HCT116 (cell line): ENCODE measurements around the gene ZP3. TPM values are rescaled to one million over a fixed set of nuclear protein-coding genes. Genes with fewer than 3 reads are reported as not detected.

Source experiments
- ATAC-seq: fragments of 200-7000 bp; cut with Tn5 transposase; 2 replicates; pipeline ENCODE4 v1.9.1; 2020; ENCODE audit warnings: mild to moderate bottlenecking, moderate library complexity
- BruUV-seq: library from RNA; stranded (reverse); fragments of 400-500 nt; replicated peaks from 2 replicates; lab custom pipeline; 2021; lab: Mats Ljungman, UMichigan
- CTCF ChIA-PET: fragments of 300-600 bp; sonication (Branson Sonifier 250); formaldehyde crosslinking; loops from one replicate; lab custom pipeline; 2021; ENCODE audit warnings: antibody characterized with exemption; lab: Charles Lee
- POLR2A ChIA-PET: fragments of 300-600, 350-600 bp; sonication (Branson Sonifier 250); formaldehyde crosslinking; loops from one replicate; lab custom pipeline; 2021; ENCODE audit warnings: antibody characterized with exemption; lab: Charles Lee
- RAD21 ChIA-PET, 2 experiments: fragments of 300-600 bp; sonication (Branson Sonifier 250); formaldehyde crosslinking; loops; one replicate each; lab custom pipeline; 2023; ENCODE audit warnings: low total read pairs in 2 of 2; ENCODE audit not compliant: uncharacterized antibody in 2 of 2, unreplicated experiment in 2 of 2, low non-redundant PET in 1 of 2; lab: Charles Lee
- DNase-seq: peaks from one replicate; pipeline ENCODE4 v3.0.0-alpha.2; 2010; ENCODE audit warnings: low read depth, low spot score
- H2AFZ ChIP-seq: fragments of 200-600 bp; shearing (Covaris generic), sonication (generic); 2 replicates; pipeline ENCODE4 v1.6.1; 2017; ENCODE audit warnings: low read depth, mixed run types, mixed read lengths, antibody characterized with exemption, low read length; ENCODE audit not compliant: poor library complexity, severe bottlenecking
- H3K27ac ChIP-seq: 2 replicates; pipeline ENCODE4 v1.5.1; 2012; ENCODE audit warnings: low read depth, low read length
- H3K27me3 ChIP-seq: fragments of 200-600 bp; sonication (generic); 2 replicates; pipeline ENCODE4 v1.6.1; 2016; ENCODE audit warnings: mixed run types, low read length, mixed read lengths; ENCODE audit not compliant: insufficient read depth
- H3K36me3 ChIP-seq, 2 experiments: fragments of 200-500 bp in 1 of 2; fragments of 200-600 bp in 1 of 2; sonication (Bioruptor generic) in 1 of 2; sonication (generic) in 1 of 2; 2 replicates each; pipeline versions ENCODE4 v1.5.1 to v1.6.1; 2014 to 2016; ENCODE audit warnings: low read length in 2 of 2, inconsistent platforms in 1 of 2, mixed read lengths in 1 of 2, mixed run types in 1 of 2; ENCODE audit not compliant: insufficient read depth in 2 of 2, control insufficient read depth in 1 of 2
- H3K4me1 ChIP-seq, 2 experiments: fragments of 200-600 bp in 1 of 2; sonication (generic) in 1 of 2; 2 replicates each; pipeline versions ENCODE4 v1.5.1 to v1.6.1; 2012 to 2017; ENCODE audit warnings: low read length in 2 of 2, inconsistent platforms in 1 of 2, mild to moderate bottlenecking in 1 of 2, mixed read lengths in 1 of 2, mixed run types in 1 of 2, moderate library complexity in 1 of 2; ENCODE audit not compliant: insufficient read depth in 2 of 2, control insufficient read depth in 1 of 2
- H3K4me2 ChIP-seq: fragments of 200-600 bp; sonication (generic); 2 replicates; pipeline ENCODE4 v1.6.1; 2017; ENCODE audit warnings: mixed run types, low read length, mixed read lengths
- H3K4me3 ChIP-seq, 2 experiments: fragments of 200-600 bp in 1 of 2; sonication (generic) in 1 of 2; replicated peaks in 1 of 2; 2 replicates each; pipeline ENCODE4 v1.5.1; 2011 to 2016; ENCODE audit warnings: low read length in 2 of 2, control low read depth in 1 of 2, low read depth in 1 of 2, mild to moderate bottlenecking in 1 of 2, mixed read lengths in 1 of 2, mixed run types in 1 of 2
- H3K79me2 ChIP-seq: fragments of 200-600 bp; sonication (generic); 2 replicates; pipeline ENCODE4 v1.6.1; 2017; ENCODE audit warnings: mild to moderate bottlenecking, mixed run types, low read length, moderate library complexity, mixed read lengths; ENCODE audit not compliant: insufficient read depth
- H3K9ac ChIP-seq: fragments of 200-600 bp; sonication (generic); 2 replicates; pipeline ENCODE4 v1.6.1; 2016; ENCODE audit warnings: low read length, mixed read lengths
- H3K9me2 ChIP-seq: fragments of 200-600 bp; sonication (generic), shearing (Covaris generic); 2 replicates; pipeline ENCODE4 v1.6.1; 2017; ENCODE audit warnings: mixed run types, mild to moderate bottlenecking, moderate library complexity; ENCODE audit not compliant: insufficient read depth
- H3K9me3 ChIP-seq, 2 experiments: fragments of 200-500 bp in 1 of 2; fragments of 200-600 bp in 1 of 2; sonication (Bioruptor generic) in 1 of 2; sonication (generic) in 1 of 2; 2 replicates each; pipeline ENCODE4 v1.6.1; 2014 to 2017; ENCODE audit warnings: low read length in 2 of 2, mixed read lengths in 2 of 2, inconsistent platforms in 1 of 2, low read depth in 1 of 2, mild to moderate bottlenecking in 1 of 2, mixed run types in 1 of 2, moderate library complexity in 1 of 2; ENCODE audit not compliant: control insufficient read depth in 1 of 2, insufficient read depth in 1 of 2
- H4K20me1 ChIP-seq: fragments of 200-600 bp; sonication (generic), shearing (Covaris generic); 2 replicates; pipeline ENCODE4 v1.6.1; 2017; ENCODE audit warnings: mixed run types, mild to moderate bottlenecking, moderate library complexity; ENCODE audit not compliant: insufficient read depth
- ATF3 ChIP-seq: IDR thresholded peaks from 2 replicates; pipeline ENCODE4 v1.6.1; 2012
- ELF1 ChIP-seq: IDR thresholded peaks from 2 replicates; pipeline ENCODE4 v1.6.1; 2012; ENCODE audit warnings: low read depth, borderline replicate concordance
- EZH2 ChIP-seq: fragments of 200-600 bp; sonication (generic); IDR thresholded peaks from 2 replicates; pipeline ENCODE4 v1.6.1; 2017; ENCODE audit warnings: antibody characterized with exemption, mixed run types
- EZH2phosphoT487 ChIP-seq: fragments of 200-600 bp; IDR thresholded peaks from 2 replicates; pipeline ENCODE4 v1.6.1; 2018; ENCODE audit warnings: antibody characterized with exemption, borderline replicate concordance
- JUND ChIP-seq: IDR thresholded peaks from 2 replicates; pipeline ENCODE4 v1.6.1; 2012
- MAX ChIP-seq: IDR thresholded peaks from 2 replicates; pipeline ENCODE4 v1.6.1; 2012
- POLR2A ChIP-seq: IDR thresholded peaks from 2 replicates; pipeline ENCODE4 v1.7.0; 2011; ENCODE audit warnings: borderline replicate concordance; ENCODE audit not compliant: insufficient read depth, insufficient read length; ENCODE audit errors: extremely low read depth
- REST ChIP-seq: IDR thresholded peaks from 2 replicates; pipeline ENCODE4 v1.6.1; 2012; ENCODE audit warnings: low read depth
- SIN3A ChIP-seq: IDR thresholded peaks from 2 replicates; pipeline ENCODE4 v1.6.1; 2012; ENCODE audit warnings: low read depth
- SP1 ChIP-seq: IDR thresholded peaks from 2 replicates; pipeline ENCODE4 v1.6.1; 2012; ENCODE audit warnings: low read depth
- SRF ChIP-seq: IDR thresholded peaks from 2 replicates; pipeline ENCODE4 v1.6.1; 2012; ENCODE audit warnings: low read depth
- TCF7L2 ChIP-seq: IDR thresholded peaks from 2 replicates; pipeline ENCODE4 v1.7.0; 2011; ENCODE audit warnings: borderline replicate concordance, inconsistent platforms; ENCODE audit not compliant: insufficient read depth, insufficient read length; ENCODE audit errors: extremely low read depth
- YY1 ChIP-seq: IDR thresholded peaks from 2 replicates; pipeline ENCODE4 v1.6.1; 2011; ENCODE audit warnings: low read length, low read depth, moderate library complexity, mild to moderate bottlenecking; ENCODE audit not compliant: insufficient replicate concordance; ENCODE audit errors: extremely low read depth
- ZBTB33 ChIP-seq: IDR thresholded peaks from 2 replicates; pipeline ENCODE4 v1.6.1; 2011; ENCODE audit warnings: mild to moderate bottlenecking, low read length, moderate library complexity; ENCODE audit not compliant: insufficient replicate concordance; ENCODE audit errors: extremely low read depth
- ZNF274 ChIP-seq: fragments of 200-500 bp; sonication (Bioruptor generic); IDR thresholded peaks from 2 replicates; pipeline ENCODE4 v1.6.1; 2014; ENCODE audit warnings: mild to moderate bottlenecking, low read depth, low read length, inconsistent platforms
- intact Hi-C: fragments of 100-400 bp; cut with micrococcal nuclease; formaldehyde crosslinking; loops from 2 replicates; pipeline ENCODE4 v1.10.0; 2022
- total RNA-seq: library from RNA; stranded (reverse); gene quantifications from one replicate; pipeline ENCODE4 v1.2.1, GENCODE V29; 2021; ENCODE audit not compliant: unreplicated experiment

The ZP3 gene
- total RNA-seq, 1 experiment from 2014 or later = 23.4 TPM

GRCh38 chr7:76408121-76408560, 16.6 kb upstream of the ZP3 start (continued):
- no peak for TF ChIP-seq REST

GRCh38 chr7:76409537-76409936, 15.2 kb upstream of the ZP3 start, which contains the start of gene SSC4D:
SSC4D (minus strand) TSS chr7:76409697; CDS start chr7:76404439, 5,258 bp downstream.
- ChIA-PET RAD21 (no interaction called here), POLR2A (no interaction called here), CTCF (no interaction called here)
- H3K4me2 ChIP-seq = no peak within 1 kb of the TSS
- H3K27ac ChIP-seq = no peak within 1 kb of the TSS
- no peak for TF ChIP-seq POLR2A
- no peak for TF ChIP-seq SP1
- no peak for TF ChIP-seq REST
- no peak for TF ChIP-seq JUND
- TF ChIP-seq SIN3A = no peak
- no peak for TF ChIP-seq EZH2
- no peak for TF ChIP-seq TCF7L2
- no peak for TF ChIP-seq ATF3
- no peak for TF ChIP-seq SRF
- no peak for TF ChIP-seq MAX
- TF ChIP-seq ZBTB33 = no peak
- no peak for TF ChIP-seq ELF1
- TF ChIP-seq EZH2phosphoT487 = no peak
- no peak for TF ChIP-seq ZNF274
- no peak for TF ChIP-seq YY1
- peaks cover 0 to 7% of the 10 kb centered on the region in 2 experiments; a peak in 3 of 4 replicates for H3K4me1 ChIP-seq
- intact Hi-C loops = no loop called here
- H3K9ac ChIP-seq = no peak within 1 kb of the TSS
- H2AFZ ChIP-seq = no peak within 1 kb of the TSS
- H4K20me1 ChIP-seq = no peaks in the 10 kb centered on the region
- no TSS peak for BruUV-seq
- DNase-seq (no peak), ATAC-seq (peak; percentile 62)
- H3K9me3 ChIP-seq = no peaks in the 10 kb centered on the region
- H3K4me3 ChIP-seq = no peak within 1 kb of the TSS
- no peaks in the 10 kb centered on the region for H3K36me3 ChIP-seq
- H3K9me2 ChIP-seq = no peaks in the 10 kb centered on the region
- no peaks in the 10 kb centered on the region for H3K79me2 ChIP-seq
- H3K27me3 ChIP-seq = no peaks in the 10 kb centered on the region
